ENCODE results near the gene PCYT2. TPM values are rescaled to one million over a fixed set of nuclear protein-coding genes. Genes with fewer than 3 reads are reported as not detected.
A peak's percentile ranks its signal among the peaks of the same experiment; 100 is the strongest.

PCYT2 gene
- polyA plus RNA-seq, 3 donors from 2014 or later = 44.7 to 59.6 (median 49.5) TPM

DNA sequence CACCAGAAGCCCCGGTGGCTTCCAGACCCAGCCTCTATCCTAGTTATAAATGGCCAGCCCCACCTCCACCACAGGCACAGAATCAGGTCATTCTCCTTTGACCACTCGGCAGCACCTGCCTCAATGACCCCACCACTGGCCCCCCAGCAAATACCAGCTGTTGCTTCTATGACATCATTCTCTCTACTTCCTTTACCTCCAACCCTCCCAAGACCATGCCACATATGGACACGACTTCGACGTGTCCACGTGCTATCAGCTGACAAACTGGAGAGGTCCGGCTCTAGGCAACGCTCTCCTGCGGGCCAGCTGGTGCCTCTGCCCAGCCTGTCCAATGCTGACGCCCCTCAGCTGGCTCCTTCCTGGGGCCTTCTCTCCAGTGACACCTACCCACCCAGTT is 25.7 kb downstream of the PCYT2 start:
- H3K27ac Mint-ChIP-seq = peak overlapping the region in 3 of 6 donors; percentile 6 to 64 (median 43)
- DNase-seq = no peak

DNA sequence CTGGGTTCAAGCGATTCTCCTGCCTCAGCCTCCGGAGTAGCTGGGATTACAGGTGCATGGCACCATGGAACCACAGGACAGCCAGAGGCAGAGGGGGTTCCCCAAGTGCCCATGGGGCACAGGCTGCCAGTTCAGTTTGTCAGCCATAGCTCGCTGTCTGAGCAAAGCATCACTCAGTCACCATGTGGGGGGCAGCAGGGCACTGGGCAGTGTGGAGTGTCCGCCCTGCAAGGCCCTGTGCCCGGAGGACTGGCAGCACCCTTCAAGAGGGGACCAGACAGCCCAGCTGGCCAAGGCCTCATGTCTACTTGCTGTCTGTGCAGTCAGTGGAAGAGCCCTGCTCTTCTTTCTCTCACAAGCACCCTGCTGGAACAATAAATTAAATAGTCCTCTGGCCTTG is 26.2 kb downstream of the PCYT2 start:
- Mint-ChIP-seq H3K36me3 (peaks cover 4 to 34% (median 14%) of the 10 kb centered on the region in 3 donors), H3K4me1 (peaks cover 12 to 18% of the 10 kb centered on the region in 2 donors), H3K4me3 (no peak overlapping the region), H3K27me3 (ENCODE audit: low read depth in 3 of 3) (peaks cover 0 to 6% (median 6%) of the 10 kb centered on the region in 3 donors), H3K9me3 (no peaks in the 10 kb centered on the region), H3K27ac (no peak overlapping the region)
- DNase-seq = no peak

More for the DNA sequence above, 25.7 kb downstream of the PCYT2 start:
- peaks cover 17 to 23% of the 10 kb centered on the region in 2 donors for H3K4me1 Mint-ChIP-seq
- H3K36me3 Mint-ChIP-seq = peaks cover 4 to 34% (median 14%) of the 10 kb centered on the region in 3 donors
- no peaks in the 10 kb centered on the region for H3K9me3 Mint-ChIP-seq
- H3K4me3 Mint-ChIP-seq = no peak overlapping the region
- peaks cover 0 to 11% (median 6%) of the 10 kb centered on the region in 3 donors for H3K27me3 Mint-ChIP-seq (ENCODE audit: low read depth in 3 of 3)

DNA sequence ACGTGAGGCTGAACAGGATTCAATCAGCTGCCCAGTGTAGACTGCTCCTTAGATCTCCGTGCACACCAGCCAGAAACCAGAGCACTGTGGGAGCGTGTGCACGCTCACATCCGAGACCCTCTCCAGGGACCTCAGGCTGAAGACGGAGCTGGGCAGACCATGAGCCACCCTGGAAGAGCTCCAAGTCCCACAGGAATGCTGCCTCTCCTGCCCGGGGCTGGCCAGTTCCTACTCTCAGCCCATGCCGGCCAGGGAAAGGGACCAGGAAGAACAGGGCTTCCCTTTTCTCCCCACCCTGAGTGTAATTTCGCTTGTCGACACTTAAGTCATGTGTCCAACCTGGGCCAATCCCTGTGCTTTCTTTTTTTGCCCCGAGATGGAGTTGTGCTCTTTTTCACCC is 26.7 kb downstream of the PCYT2 start:
- Mint-ChIP-seq H3K36me3 (peaks cover 4 to 34% (median 14%) of the 10 kb centered on the region in 3 donors), H3K4me3 (no peak overlapping the region), H3K4me1 (peaks cover 11 to 16% of the 10 kb centered on the region in 2 donors), H3K9me3 (no peaks in the 10 kb centered on the region), H3K27ac (peak overlapping the region in 1 of 6 donors; percentile 31), H3K27me3 (ENCODE audit: low read depth in 3 of 3) (peaks cover 0 to 6% (median 5%) of the 10 kb centered on the region in 3 donors)
- no peak for DNase-seq

DNA sequence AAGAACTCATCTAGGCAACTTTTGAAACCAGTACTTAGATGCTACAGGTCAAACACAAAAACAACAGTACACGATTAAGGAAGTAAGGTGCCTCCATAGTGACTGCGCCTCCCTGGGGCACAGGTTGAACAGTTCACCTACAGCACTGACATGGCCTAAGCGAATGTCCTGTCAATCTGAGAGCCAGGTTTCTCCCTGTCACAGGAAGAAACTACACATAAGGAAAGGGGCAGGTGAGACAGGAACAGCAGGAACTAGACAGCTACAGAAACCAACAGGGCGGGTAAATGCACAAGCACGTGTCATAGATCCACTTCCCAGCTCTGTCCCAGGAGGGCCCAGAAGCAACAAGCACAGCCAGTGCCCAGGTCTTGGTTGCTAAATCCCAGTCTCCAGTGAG is 32.1 kb downstream of the PCYT2 start:
- H3K27me3 Mint-ChIP-seq (ENCODE audit: low read depth in 3 of 3) = peaks cover 0 to 1% (median 0%) of the 10 kb centered on the region in 3 donors
- H3K4me1 Mint-ChIP-seq = no peaks in the 10 kb centered on the region
- H3K9me3 Mint-ChIP-seq = no peaks in the 10 kb centered on the region
- H3K27ac Mint-ChIP-seq = peak overlapping the region in 1 of 6 donors; percentile 60
- DNase-seq = no peak
- no peak overlapping the region for H3K4me3 Mint-ChIP-seq
- peaks cover 4 to 11% (median 10%) of the 10 kb centered on the region in 3 donors for H3K36me3 Mint-ChIP-seq

DNA sequence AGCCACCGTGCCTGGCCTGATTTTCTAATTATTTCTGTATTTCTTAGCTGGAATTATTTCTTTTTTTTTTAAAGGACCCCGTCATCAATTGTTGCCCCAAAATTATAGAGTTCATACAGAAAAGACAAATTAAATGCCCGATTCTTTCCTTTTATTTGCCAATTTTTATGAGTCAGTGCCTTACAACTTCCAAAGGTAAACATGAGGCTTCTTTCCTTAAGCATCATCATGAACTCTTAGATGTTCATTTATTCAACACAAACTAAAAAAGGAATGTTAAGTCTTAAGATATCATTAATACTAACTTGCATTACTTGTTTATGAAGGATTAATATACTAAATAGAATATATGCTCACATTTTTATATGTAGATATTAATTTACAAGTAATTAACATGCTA is 32.9 kb downstream of the PCYT2 start:
- Mint-ChIP-seq H3K27ac (peak overlapping the region in 1 of 6 donors; percentile 49), H3K4me1 (no peaks in the 10 kb centered on the region), H3K9me3 (no peaks in the 10 kb centered on the region), H3K27me3 (ENCODE audit: low read depth in 3 of 3) (peaks cover 0 to 2% (median 1%) of the 10 kb centered on the region in 3 donors), H3K36me3 (peaks cover 4 to 11% (median 10%) of the 10 kb centered on the region in 3 donors), H3K4me3 (no peak overlapping the region)
- DNase-seq = no peak

DNA sequence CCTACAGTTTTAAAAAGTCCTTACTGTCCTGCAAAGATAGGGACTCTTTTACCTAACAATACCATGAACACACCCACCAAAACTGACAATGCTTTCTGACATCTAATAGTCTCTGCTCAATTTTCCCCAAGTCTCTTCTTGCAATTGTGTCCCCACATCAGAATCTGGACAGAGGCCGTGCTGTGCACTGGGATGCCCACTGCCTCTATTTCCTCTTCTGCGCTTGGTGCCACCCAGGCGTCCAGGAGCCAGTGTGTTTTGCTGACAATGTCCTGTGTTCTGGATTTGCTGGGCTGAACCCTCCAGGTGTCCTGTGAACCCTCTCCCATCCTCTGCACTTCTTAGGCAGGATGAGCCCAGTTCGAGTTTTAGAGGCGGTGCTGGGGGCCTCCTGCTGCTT is 33.6 kb downstream of the PCYT2 start:
- H3K9me3 Mint-ChIP-seq = no peaks in the 10 kb centered on the region
- no peak overlapping the region for H3K27ac Mint-ChIP-seq
- H3K27me3 Mint-ChIP-seq (ENCODE audit: low read depth in 3 of 3) = peaks cover 0 to 2% (median 0%) of the 10 kb centered on the region in 3 donors
- DNase-seq = no peak
- H3K36me3 Mint-ChIP-seq = peaks cover 4 to 11% (median 8%) of the 10 kb centered on the region in 3 donors
- peaks cover 0 to 3% of the 10 kb centered on the region in 2 donors for H3K4me1 Mint-ChIP-seq
- no peak overlapping the region for H3K4me3 Mint-ChIP-seq

DNA sequence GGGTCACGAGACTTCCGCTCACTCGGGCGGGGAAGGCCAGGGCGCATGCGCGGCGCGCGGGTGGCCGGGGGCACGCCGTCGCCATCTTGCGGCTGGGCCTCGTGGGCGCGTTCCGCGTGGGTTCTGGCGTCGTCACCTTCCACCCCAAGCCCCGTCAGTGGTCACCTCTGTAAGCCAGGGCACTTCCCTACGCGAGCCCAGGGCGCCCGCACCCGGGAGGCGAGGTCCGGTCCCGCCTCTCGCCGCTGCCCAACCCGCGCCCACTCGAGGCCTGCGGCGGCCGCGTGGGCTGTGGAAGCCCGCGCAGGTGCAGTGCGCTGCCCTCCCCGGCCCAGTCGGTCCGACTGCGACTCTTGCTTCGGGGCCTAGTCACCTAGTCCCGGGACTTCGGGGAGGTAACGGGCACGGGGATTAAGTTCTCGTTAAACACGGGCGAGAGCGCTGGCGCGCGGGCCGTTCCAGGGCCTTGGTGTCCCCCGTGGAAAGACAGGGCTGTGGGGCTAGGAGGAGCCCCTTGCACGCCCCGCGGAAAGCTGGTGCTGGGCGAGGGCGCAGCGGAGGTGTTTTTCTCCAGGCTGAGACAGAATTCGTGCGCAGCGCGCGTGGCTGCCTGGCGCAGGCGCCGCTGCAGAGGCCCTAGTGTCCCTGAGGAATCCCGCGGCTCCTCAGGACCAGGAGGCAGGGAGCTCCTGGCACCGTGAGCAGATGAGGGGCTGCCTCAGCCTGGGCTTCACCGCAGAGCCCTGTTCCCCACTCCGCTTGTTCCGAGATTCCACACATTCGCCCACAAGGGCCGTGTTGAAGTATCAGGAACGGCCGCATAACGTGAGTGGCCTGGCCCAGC is 39.6 kb downstream of the PCYT2 start:
- H3K4me3 Mint-ChIP-seq = peak overlapping the region; percentile 73 to 89 (median 83)
- H3K27ac Mint-ChIP-seq = peak overlapping the region; percentile 85 to 95 (median 91)
- peak; percentile 96 to 98 (median 98) for DNase-seq
- H3K4me1 Mint-ChIP-seq = peaks cover 18 to 31% of the 10 kb centered on the region in 2 donors
- H3K9me3 Mint-ChIP-seq = no peaks in the 10 kb centered on the region
- peaks cover 19 to 33% (median 23%) of the 10 kb centered on the region in 3 donors for H3K27me3 Mint-ChIP-seq (ENCODE audit: low read depth in 3 of 3)
- peaks cover 0 to 4% (median 0%) of the 10 kb centered on the region in 3 donors for H3K36me3 Mint-ChIP-seq

DNA sequence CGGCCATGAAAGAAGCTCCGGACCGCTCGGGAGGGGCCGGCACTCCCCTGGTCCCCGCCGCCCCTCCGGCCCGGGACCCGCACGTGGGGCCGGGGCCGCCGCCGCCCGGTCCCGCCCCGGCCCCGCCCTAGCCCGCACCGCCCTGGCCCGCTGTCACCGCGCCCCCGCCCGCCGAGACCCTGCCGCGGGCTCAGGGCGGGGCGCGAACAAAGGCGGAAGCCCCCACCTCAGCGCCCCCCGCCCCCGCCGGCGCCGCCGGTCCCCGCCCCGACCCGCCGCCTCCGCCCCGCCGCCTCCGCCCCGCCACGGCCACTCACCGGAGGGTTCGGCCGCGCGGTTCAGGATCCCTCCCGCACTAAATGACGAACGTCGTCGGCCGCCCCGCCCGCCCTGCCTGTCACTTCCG is 40.2 kb downstream of the PCYT2 start, which contains the start of gene ARHGDIA:
Gene ARHGDIA (minus strand): TSS at position 357 of the 406 bp plus-strand sequence. CDS start 1,407 bp downstream, outside the sequence.
- peaks cover 21 to 33% of the 10 kb centered on the region in 2 donors for H3K4me1 Mint-ChIP-seq

DNA sequence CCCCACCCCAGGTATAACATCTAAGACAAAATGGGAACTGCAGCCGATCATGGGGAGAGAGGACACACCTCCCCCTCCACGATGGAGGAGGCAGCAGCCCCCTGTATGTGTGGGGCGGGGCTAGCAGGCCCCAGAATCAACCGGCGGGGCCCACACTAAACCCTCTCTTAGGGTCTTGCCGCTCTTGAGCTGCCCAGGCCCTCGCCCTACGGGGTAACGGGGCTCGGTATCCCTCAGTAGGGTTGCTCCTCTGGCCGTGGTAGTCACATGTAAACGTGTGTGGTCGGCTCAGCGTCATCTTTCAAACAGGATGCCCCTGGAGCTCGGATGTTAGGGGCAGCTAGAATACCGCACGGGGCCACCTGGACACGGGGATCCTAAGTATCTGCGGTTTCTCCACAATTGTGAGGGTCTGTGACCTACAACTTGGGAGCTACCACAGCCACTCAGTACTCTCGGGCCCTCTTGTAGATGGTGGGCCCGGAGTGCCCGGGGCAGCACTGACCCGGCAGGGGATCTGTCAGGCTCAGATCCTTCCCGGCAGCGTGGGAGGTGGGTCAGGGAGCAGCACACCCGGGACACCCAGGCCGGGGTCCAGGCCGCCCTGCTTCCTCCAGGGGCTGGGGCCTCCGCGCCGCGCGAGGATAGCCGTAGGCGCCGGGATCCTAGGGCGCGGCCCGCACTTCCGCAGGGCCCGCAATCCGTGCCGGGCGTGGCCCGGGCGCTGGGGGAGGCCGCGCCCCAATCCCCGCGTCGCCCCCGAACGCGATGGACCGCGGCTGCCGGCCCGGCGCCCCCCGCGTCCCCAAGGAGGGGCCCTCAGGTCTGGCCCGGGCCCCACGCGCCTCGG is 40.8 kb downstream of the PCYT2 start:
- H3K27me3 Mint-ChIP-seq (ENCODE audit: low read depth in 3 of 3) = peaks cover 23 to 37% (median 31%) of the 10 kb centered on the region in 3 donors
- H3K4me3 Mint-ChIP-seq = peak overlapping the region; percentile 82 to 87 (median 85)
- H3K4me1 Mint-ChIP-seq = peaks cover 21 to 34% of the 10 kb centered on the region in 2 donors
- peaks cover 0 to 4% (median 0%) of the 10 kb centered on the region in 3 donors for H3K36me3 Mint-ChIP-seq
- peak; percentile 57 to 69 (median 68) for DNase-seq
- H3K27ac Mint-ChIP-seq = peak overlapping the region; percentile 88 to 95 (median 90)
- no peaks in the 10 kb centered on the region for H3K9me3 Mint-ChIP-seq

More for the DNA sequence above, 40.2 kb downstream of the PCYT2 start, which contains the start of gene ARHGDIA:
- H3K9me3 Mint-ChIP-seq = no peaks in the 10 kb centered on the region
- no peak for DNase-seq
- H3K27me3 Mint-ChIP-seq (ENCODE audit: low read depth in 3 of 3) = peaks cover 23 to 33% (median 25%) of the 10 kb centered on the region in 3 donors
- H3K27ac Mint-ChIP-seq = peak within 1 kb of the TSS; percentile 88 to 95 (median 91)
- H3K4me3 Mint-ChIP-seq = peak within 1 kb of the TSS; percentile 83 to 89 (median 85)
- peaks cover 0 to 4% (median 0%) of the 10 kb centered on the region in 3 donors for H3K36me3 Mint-ChIP-seq

DNA sequence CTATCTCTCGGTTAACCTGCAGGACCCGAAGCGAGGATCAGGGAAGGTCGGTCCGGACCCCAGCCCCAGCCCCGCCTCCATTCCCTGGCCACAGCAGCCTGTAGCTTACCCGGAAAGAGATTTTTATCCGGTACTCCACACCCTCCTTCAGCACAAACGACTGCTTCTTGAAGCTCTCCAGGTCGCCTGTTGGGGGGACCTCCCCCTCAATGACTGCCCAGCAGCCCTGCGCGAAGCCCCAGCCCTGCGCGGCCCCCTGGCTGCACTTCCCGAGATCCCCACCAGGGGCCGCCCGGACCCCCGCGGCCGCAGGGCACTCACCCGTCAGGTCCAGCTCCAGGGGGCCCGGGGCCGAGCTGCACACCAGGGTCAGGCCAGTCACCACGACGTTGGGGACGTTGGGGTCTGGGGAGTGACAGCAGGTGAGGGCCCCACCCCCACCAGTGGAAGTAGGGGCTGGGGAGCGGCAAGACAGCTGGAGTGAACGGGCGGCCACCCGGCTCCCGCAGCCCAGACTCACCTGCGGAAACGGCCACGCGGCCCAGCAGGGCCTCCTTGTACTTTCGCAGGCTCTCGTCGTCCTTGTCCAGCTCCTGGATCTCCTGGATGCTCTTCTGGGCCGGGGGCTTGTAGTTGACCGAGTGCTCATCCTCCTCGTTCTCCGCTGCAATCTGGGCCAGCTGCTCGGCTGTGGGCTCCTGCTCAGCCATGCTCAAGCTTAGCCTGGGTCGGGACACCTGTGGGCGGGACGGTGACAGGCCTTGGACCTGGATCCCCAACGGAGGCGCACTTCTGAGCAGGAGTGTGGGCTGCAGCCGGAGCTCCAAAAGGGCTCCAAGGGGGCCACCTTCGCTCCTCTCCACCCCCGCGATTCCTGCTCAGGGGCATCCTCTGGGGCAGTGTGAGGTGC is 41.7 kb downstream of the PCYT2 start:
- H3K9me3 Mint-ChIP-seq = no peaks in the 10 kb centered on the region
- peaks cover 0 to 4% (median 0%) of the 10 kb centered on the region in 3 donors for H3K36me3 Mint-ChIP-seq
- H3K4me1 Mint-ChIP-seq = peaks cover 21 to 34% of the 10 kb centered on the region in 2 donors
- H3K27ac Mint-ChIP-seq = peak overlapping the region; percentile 88 to 95 (median 90)
- peaks cover 23 to 38% (median 33%) of the 10 kb centered on the region in 3 donors for H3K27me3 Mint-ChIP-seq (ENCODE audit: low read depth in 3 of 3)
- DNase-seq = peak in 2 of 3 donors; percentile 41 to 42
- H3K4me3 Mint-ChIP-seq = peak overlapping the region; percentile 82 to 87 (median 85)

DNA sequence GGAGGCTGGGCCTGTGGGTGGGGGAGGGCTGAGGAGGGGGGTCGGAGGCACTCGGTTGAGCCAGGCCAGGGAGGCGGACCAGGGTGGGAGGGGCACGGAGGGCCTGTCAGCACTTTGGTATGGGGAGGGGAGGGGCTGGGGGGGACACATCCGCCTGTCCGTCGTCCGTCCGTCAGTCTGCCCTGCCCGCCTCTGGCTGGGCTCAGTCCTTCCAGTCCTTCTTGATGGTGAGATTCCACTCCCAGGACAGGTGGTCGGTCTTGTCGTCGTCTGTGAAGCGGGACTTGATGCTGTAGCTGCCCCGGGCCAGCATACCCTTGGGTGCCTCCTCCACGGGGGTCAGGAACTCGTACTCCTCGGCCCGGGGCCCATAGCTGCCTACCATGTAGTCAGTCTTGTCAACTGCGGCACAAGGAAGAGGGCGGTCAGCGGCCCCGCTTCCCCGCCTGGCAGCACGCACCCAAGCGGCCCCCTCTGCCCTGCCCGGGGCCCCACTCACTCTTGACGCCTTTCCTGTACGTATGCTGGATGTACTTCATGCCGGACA is 42.5 kb downstream of the PCYT2 start:
- Mint-ChIP-seq H3K4me1 (peaks cover 22 to 35% of the 10 kb centered on the region in 2 donors), H3K9me3 (no peaks in the 10 kb centered on the region), H3K36me3 (peaks cover 0 to 4% (median 0%) of the 10 kb centered on the region in 3 donors), H3K27ac (peak overlapping the region in 4 of 6 donors; percentile 42 to 93 (median 68)), H3K27me3 (ENCODE audit: low read depth in 3 of 3) (peaks cover 23 to 39% (median 35%) of the 10 kb centered on the region in 3 donors), H3K4me3 (peak overlapping the region in 1 of 5 donors; percentile 49)
- DNase-seq = no peak
